Endothelial cell of umbilical vein (primary cell): ENCODE results near the gene STOM.

Experiments used
- EZH2 ChIP-seq: IDR thresholded peaks from 2 replicates; pipeline ENCODE4 v1.6.1; 2012; ENCODE audit warnings: borderline replicate concordance, low read depth, mild to moderate bottlenecking, moderate library complexity, low read length, inconsistent platforms; ENCODE audit not compliant: severe bottlenecking
- GATA2 ChIP-seq: IDR thresholded peaks from 2 replicates; pipeline ENCODE4 v1.7.0; 2011; ENCODE audit warnings: low read depth, mild to moderate bottlenecking, moderate library complexity, mixed read lengths, low read length; ENCODE audit not compliant: insufficient read length, insufficient read depth
- JUN ChIP-seq: IDR thresholded peaks from 2 replicates; pipeline ENCODE4 v1.6.1; 2011; ENCODE audit warnings: borderline replicate concordance, low read depth; ENCODE audit not compliant: insufficient read length, insufficient read depth
- POLR2A ChIP-seq: IDR thresholded peaks from 2 replicates; pipeline ENCODE4 v1.6.1; 2012; ENCODE audit warnings: low read depth, mild to moderate bottlenecking, control low read depth, low read length
- TF ChIP-seq, protein P1 (sequence below), 2 donors: IDR thresholded peaks; 1 replicate in 1 of 2; 2 replicates in 1 of 2; pipeline ENCODE4 v1.5.1; 2011; ENCODE audit warnings: low read length in 2 of 2, mild to moderate bottlenecking in 2 of 2, moderate library complexity in 2 of 2, control low read depth in 1 of 2, inconsistent platforms in 1 of 2, low read depth in 1 of 2; ENCODE audit not compliant: insufficient read depth in 1 of 2; ENCODE audit errors: extremely low read depth in 1 of 2

DNA sequence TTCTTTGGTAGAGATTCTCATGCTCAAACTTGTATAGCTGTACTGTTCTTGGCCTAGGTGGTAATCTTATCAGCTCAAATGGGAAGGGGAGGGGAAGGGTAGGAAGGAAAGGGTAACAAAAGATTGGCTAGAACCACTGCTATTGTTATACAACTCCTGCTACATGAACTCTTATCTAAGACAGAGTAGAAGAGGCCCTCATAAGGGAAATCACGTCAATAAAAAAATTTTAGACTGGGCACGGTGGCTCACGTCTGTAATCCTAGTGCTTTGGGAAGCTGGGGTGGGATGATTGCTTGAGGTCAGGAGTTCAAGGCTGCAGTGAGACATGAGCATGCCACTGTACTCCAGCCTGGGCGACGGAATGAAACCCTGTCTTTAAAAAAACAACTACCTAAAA lies 15.9 kb downstream of the STOM start:
- TF ChIP-seq, protein P1, sequence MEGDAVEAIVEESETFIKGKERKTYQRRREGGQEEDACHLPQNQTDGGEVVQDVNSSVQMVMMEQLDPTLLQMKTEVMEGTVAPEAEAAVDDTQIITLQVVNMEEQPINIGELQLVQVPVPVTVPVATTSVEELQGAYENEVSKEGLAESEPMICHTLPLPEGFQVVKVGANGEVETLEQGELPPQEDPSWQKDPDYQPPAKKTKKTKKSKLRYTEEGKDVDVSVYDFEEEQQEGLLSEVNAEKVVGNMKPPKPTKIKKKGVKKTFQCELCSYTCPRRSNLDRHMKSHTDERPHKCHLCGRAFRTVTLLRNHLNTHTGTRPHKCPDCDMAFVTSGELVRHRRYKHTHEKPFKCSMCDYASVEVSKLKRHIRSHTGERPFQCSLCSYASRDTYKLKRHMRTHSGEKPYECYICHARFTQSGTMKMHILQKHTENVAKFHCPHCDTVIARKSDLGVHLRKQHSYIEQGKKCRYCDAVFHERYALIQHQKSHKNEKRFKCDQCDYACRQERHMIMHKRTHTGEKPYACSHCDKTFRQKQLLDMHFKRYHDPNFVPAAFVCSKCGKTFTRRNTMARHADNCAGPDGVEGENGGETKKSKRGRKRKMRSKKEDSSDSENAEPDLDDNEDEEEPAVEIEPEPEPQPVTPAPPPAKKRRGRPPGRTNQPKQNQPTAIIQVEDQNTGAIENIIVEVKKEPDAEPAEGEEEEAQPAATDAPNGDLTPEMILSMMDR (IDR thresholded peaks at IDR 0.05; ENCODE audit: extremely low read depth in 1 of 2, insufficient read depth in 1 of 2, low read depth in 1 of 2, low read length in 2 of 2): no peak
- TF ChIP-seq JUN (peak; percentile 50), GATA2 (peak; percentile 93), POLR2A (no peak), EZH2 (no peak)
